H9 (cell line): ENCODE results near the gene SLC1A7. TPM values are rescaled to one million over a fixed set of nuclear protein-coding genes. Genes with fewer than 3 reads are reported as not detected.

ENCODE experiments used
- DNase-seq: peaks from one replicate; pipeline ENCODE4 v3.0.0-alpha.2; 2017
- H2AFZ ChIP-seq: one replicate; pipeline ENCODE4 v1.6.1; 2013; ENCODE audit warnings: mild to moderate bottlenecking, low read length, control low read depth, moderate library complexity
- H2AK5ac ChIP-seq: 2 replicates; pipeline ENCODE4 v1.6.1; 2013; ENCODE audit warnings: low read length, control low read depth, mixed read lengths; ENCODE audit not compliant: insufficient read length
- H2BK120ac ChIP-seq: one replicate; pipeline ENCODE4 v1.6.1; 2013; ENCODE audit warnings: low read depth, mild to moderate bottlenecking, low read length, control low read depth, inconsistent platforms; ENCODE audit not compliant: poor library complexity, severe bottlenecking
- H2BK12ac ChIP-seq: 2 replicates; pipeline ENCODE4 v1.6.1; 2013; ENCODE audit warnings: low read length, control low read depth, mixed read lengths, low read depth; ENCODE audit not compliant: insufficient read length
- H2BK15ac ChIP-seq: 2 replicates; pipeline ENCODE4 v1.6.1; 2013; ENCODE audit warnings: low read depth, low read length, control low read depth
- H2BK20ac ChIP-seq: one replicate; pipeline ENCODE4 v1.6.1; 2013; ENCODE audit warnings: low read depth, mild to moderate bottlenecking, low read length, control low read depth, inconsistent platforms; ENCODE audit not compliant: poor library complexity, severe bottlenecking
- H2BK5ac ChIP-seq: 2 replicates; pipeline ENCODE4 v1.6.1; 2013; ENCODE audit warnings: low read length, control low read depth, mixed read lengths; ENCODE audit not compliant: insufficient read length
- H3K14ac ChIP-seq: 2 replicates; pipeline ENCODE4 v1.6.1; 2013; ENCODE audit warnings: low read length, control low read depth; ENCODE audit not compliant: insufficient read depth
- H3K18ac ChIP-seq: 2 replicates; pipeline ENCODE4 v1.6.1; 2013; ENCODE audit warnings: low read depth, mild to moderate bottlenecking, mixed read lengths, low read length, control low read depth; ENCODE audit not compliant: insufficient read length
- H3K23ac ChIP-seq: 2 replicates; pipeline ENCODE4 v1.6.1; 2013; ENCODE audit warnings: low read length, control low read depth, mixed read lengths, low read depth; ENCODE audit not compliant: insufficient read length
- H3K23me2 ChIP-seq: 2 replicates; pipeline ENCODE4 v1.6.1; 2013; ENCODE audit warnings: low read depth, mild to moderate bottlenecking, mixed read lengths, low read length, control low read depth; ENCODE audit not compliant: insufficient read length, poor library complexity, severe bottlenecking
- H3K27ac ChIP-seq: 2 replicates; pipeline ENCODE4 v1.5.1; 2013; ENCODE audit warnings: low read length, control low read depth, mixed read lengths, low read depth; ENCODE audit not compliant: insufficient read length
- H3K27me3 ChIP-seq: 2 replicates; pipeline ENCODE4 v1.6.1; 2013; ENCODE audit warnings: low read length, control low read depth, inconsistent platforms; ENCODE audit not compliant: insufficient read depth
- H3K4ac ChIP-seq: 2 replicates; pipeline ENCODE4 v1.6.1; 2013; ENCODE audit warnings: low read depth, mild to moderate bottlenecking, control low read depth, inconsistent platforms, low read length, moderate library complexity
- H3K4me1 ChIP-seq: 2 replicates; pipeline ENCODE4 v1.6.1; 2013; ENCODE audit warnings: low read length, control low read depth, inconsistent platforms; ENCODE audit not compliant: insufficient read depth
- H3K4me2 ChIP-seq: 2 replicates; pipeline ENCODE4 v1.6.1; 2013; ENCODE audit warnings: low read length, control low read depth, mixed read lengths; ENCODE audit not compliant: insufficient read length, insufficient read depth
- H3K56ac ChIP-seq: 2 replicates; pipeline ENCODE4 v1.6.1; 2013; ENCODE audit warnings: low read depth, mild to moderate bottlenecking, mixed read lengths, low read length, control low read depth; ENCODE audit not compliant: insufficient read length
- H3K79me1 ChIP-seq: 2 replicates; pipeline ENCODE4 v1.6.1; 2013; ENCODE audit warnings: low read depth, mild to moderate bottlenecking, moderate library complexity, low read length, control low read depth, inconsistent platforms; ENCODE audit not compliant: insufficient read depth, poor library complexity, severe bottlenecking
- H3K79me2 ChIP-seq: 2 replicates; pipeline ENCODE4 v1.6.1; 2013; ENCODE audit warnings: low read length, control low read depth, inconsistent platforms; ENCODE audit not compliant: insufficient read depth
- H3K9ac ChIP-seq: 2 replicates; pipeline ENCODE4 v1.6.1; 2013; ENCODE audit warnings: low read length, control low read depth, mixed read lengths; ENCODE audit not compliant: insufficient read length; ENCODE audit errors: extremely low read depth
- H3K9me3 ChIP-seq: one replicate; pipeline ENCODE4 v1.6.1; 2013; ENCODE audit warnings: low read depth, low read length, inconsistent platforms; ENCODE audit not compliant: control insufficient read depth
- H3T11ph ChIP-seq: one replicate; pipeline ENCODE4 v1.6.1; 2013; ENCODE audit warnings: mild to moderate bottlenecking, low read length, control low read depth, inconsistent platforms
- H4K20me1 ChIP-seq: one replicate; pipeline ENCODE4 v1.6.1; 2013; ENCODE audit not compliant: control insufficient read depth, insufficient read length, insufficient read depth
- H4K5ac ChIP-seq: 2 replicates; pipeline ENCODE4 v1.6.1; 2013; ENCODE audit warnings: low read depth, mild to moderate bottlenecking, mixed read lengths, low read length, control low read depth; ENCODE audit not compliant: insufficient read length
- H4K8ac ChIP-seq: replicated peaks from 2 replicates; pipeline ENCODE4 v1.6.1; 2013; ENCODE audit warnings: low read length, control low read depth, mixed read lengths, low read depth; ENCODE audit not compliant: insufficient read length
- H4K91ac ChIP-seq: 2 replicates; pipeline ENCODE4 v1.6.1; 2013; ENCODE audit warnings: low read depth, mild to moderate bottlenecking, moderate library complexity, mixed read lengths, low read length, control low read depth; ENCODE audit not compliant: insufficient read length
- H3K27ac Mint-ChIP-seq, 3 experiments: 2 replicates in 2 of 3; 3 replicates in 1 of 3; pipeline ENCODE4 v1.8.0; 2020 to 2021; ENCODE audit warnings: mixed read lengths in 3 of 3, mild to moderate bottlenecking in 1 of 3, moderate library complexity in 1 of 3
- H3K27me3 Mint-ChIP-seq: 2 replicates; pipeline ENCODE4 v1.8.0; 2021; ENCODE audit warnings: low read depth, mild to moderate bottlenecking, moderate library complexity, mixed read lengths
- H3K36me3 Mint-ChIP-seq, 3 experiments: 2 replicates in 2 of 3; 3 replicates in 1 of 3; pipeline ENCODE4 v1.8.0; 2020 to 2021; ENCODE audit warnings: low read depth in 3 of 3, mixed read lengths in 3 of 3; ENCODE audit not compliant: insufficient read depth in 1 of 3
- H3K4me1 Mint-ChIP-seq, 2 experiments: 2 replicates each; pipeline ENCODE4 v1.8.0; 2020; ENCODE audit warnings: mixed read lengths in 2 of 2
- H3K4me3 Mint-ChIP-seq, 2 experiments: 2 replicates in 1 of 2; 3 replicates in 1 of 2; pipeline ENCODE4 v1.8.0; 2020 to 2021; ENCODE audit warnings: mild to moderate bottlenecking in 2 of 2, mixed read lengths in 2 of 2, moderate library complexity in 1 of 2
- H3K9me3 Mint-ChIP-seq, 2 experiments: 2 replicates in 1 of 2; 3 replicates in 1 of 2; pipeline ENCODE4 v1.8.0; 2020; ENCODE audit warnings: mild to moderate bottlenecking in 2 of 2, mixed read lengths in 2 of 2, moderate library complexity in 1 of 2
- CTCF ChIP-seq: fragments of 200-600 bp; sonication (generic); conservative IDR thresholded peaks from 3 replicates; pipeline ENCODE4 v1.8.0; 2021; ENCODE audit warnings: antibody characterized with exemption, mild to moderate bottlenecking
- total RNA-seq: library from RNA; stranded (reverse); gene quantifications from 2 replicates; pipeline ENCODE4 v1.2.1, GENCODE V29; 2021

The SLC1A7 gene
- total RNA-seq, 1 experiment from 2014 or later = not detected

GRCh38 chr1:53043271-53043670, 99.2 kb downstream of the SLC1A7 start:
- Histone ChIP-seq H3K9me3 (no peaks in the 10 kb centered on the region), H4K91ac (no peak overlapping the region), H2BK5ac (no peak overlapping the region), H3K4me1 (no peaks in the 10 kb centered on the region), H2BK120ac (no peak overlapping the region), H3K79me1 (no peaks in the 10 kb centered on the region), H2AK5ac (no peak overlapping the region), H3K23ac (no peak overlapping the region), H4K20me1 (no peaks in the 10 kb centered on the region), H2AFZ (no peak overlapping the region), H2BK20ac (no peak overlapping the region), H3K23me2 (no peaks in the 10 kb centered on the region), H3K9ac (no peak overlapping the region), H4K5ac (no peak overlapping the region), H2BK15ac (no peak overlapping the region), H3K56ac (no peak overlapping the region), H3K4me2 (no peak overlapping the region), H3K18ac (no peak overlapping the region), H2BK12ac (no peak overlapping the region), H3K27ac (no peak overlapping the region), H3K79me2 (no peaks in the 10 kb centered on the region), H3K4ac (no peak overlapping the region), H3T11ph (no peak overlapping the region), H3K27me3 (no peaks in the 10 kb centered on the region), H3K14ac (no peak overlapping the region), H4K8ac (no peak overlapping the region)
- Mint-ChIP-seq H3K4me3 (no peak overlapping the region), H3K27me3 (no peaks in the 10 kb centered on the region), H3K9me3 (no peaks in the 10 kb centered on the region), H3K4me1 (peaks cover 10 to 12% of the 10 kb centered on the region in 2 experiments), H3K27ac (no peak overlapping the region), H3K36me3 (peaks cover 0 to 4% (median 0%) of the 10 kb centered on the region in 3 experiments; a peak in 1 of 7 replicates)
- DNase-seq = no peak
- TF ChIP-seq CTCF = no peak
